NCI-H345 treated with DMSO at 0.1 percent for 48 hours (cell line): ENCODE results near the gene GMPS.
A peak's percentile ranks its signal among the peaks of the same experiment; 100 is the strongest.
"Not testable (repeated sequence)": the region's sequence is repeated elsewhere in the genome, so short reads cannot be mapped to it uniquely, and the experiment has no call there.

ENCODE experiments used
- DNase-seq: peaks from one replicate; lab custom pipeline; 2025; ENCODE audit not compliant: unreplicated experiment; lab: John Stamatoyannopoulos, UW

GMPS gene

GRCh38 chr3:155870133-155870944, at the start of gene GMPS:
TSS of gene GMPS (plus strand) at chr3:155870650. CDS start at chr3:155870871, 221 bp downstream.
- DNase-seq, result peak; percentile 79

GRCh38 chr3:155828490-155829098, 41.9 kb upstream of the GMPS start:
- DNase-seq, result not testable (repeated sequence)

DNA sequence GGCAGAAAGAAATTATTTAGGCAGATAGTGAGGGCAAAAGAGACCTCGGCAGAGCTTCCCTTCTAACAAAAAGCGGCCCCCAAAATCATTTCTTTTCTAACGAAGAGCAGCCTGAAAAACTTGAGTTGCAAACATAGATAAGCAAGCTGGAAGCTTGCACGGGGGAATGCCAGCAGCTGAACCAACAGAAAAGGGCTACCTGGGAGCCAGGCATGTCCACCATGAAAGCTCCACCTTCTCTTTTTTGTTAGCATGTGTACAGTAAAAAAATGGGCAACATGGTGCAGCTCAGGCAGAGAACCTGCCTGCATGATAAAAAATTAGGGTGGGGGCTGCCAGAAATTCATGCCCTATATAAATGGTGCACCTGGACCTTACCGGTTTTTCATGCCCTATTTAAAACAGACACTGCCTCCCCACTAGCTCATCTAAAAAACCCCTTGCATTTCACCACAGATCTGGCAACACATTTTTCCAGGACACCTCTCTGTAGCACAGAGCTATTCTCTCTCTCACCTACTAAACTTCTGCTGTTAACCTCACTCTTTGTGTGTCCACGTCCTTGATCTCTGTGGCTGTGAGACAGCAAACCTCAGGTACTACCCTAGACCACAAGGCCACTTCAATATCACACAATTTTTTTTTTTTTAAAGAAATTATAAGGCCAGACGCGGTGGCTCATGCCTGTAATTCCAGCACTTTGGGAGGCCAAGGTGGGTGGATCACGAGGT, 34.9 kb upstream of the GMPS start:
- no peak for DNase-seq

DNA sequence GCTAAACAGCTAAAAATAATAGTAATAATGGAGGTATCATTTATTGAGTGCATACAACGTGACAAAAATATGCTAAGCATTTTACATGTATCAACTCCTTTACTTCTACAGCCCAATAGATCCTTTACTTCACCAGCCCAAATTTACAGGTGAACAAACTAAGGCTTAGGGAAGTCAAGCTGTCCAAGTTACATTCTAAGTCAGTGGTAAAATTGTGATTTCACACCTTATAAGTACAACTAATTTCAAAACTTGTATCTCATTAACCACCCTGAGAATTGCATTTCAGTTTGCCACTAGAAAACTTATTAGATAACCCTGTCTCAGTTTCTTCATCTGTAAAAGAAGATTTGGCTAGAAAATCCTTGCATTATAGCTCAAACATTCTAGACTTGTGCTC, 26.9 kb upstream of the GMPS start:
- DNase-seq, result no peak

GRCh38 chr3:155846119-155846518, 24.3 kb upstream of the GMPS start:
- DNase-seq, result no peak

DNA sequence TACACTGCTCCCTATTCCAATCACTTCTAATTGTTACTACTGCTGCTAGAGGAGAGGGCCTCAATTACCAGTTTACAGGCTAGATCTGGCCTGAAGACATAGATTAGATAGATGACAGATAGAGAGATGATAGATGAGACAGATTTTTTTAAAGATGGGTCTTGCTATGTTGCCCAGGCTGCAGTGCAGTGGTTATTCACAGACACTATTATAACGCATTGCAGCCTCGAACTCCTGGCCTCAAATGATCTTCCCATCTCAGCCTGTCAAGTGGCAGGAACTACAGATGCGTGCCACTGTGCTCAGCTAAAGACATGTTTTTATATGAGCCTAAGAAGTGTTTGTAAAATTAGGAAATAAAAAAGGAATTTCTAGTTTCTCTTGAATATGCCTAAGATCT, 22.5 kb upstream of the GMPS start:
- no peak for DNase-seq

- DNase-seq, result not testable (repeated sequence)
Observed at GRCh38 chr3:155849404-155849803, 21.0 kb upstream of the GMPS start.

- no peak for DNase-seq
Observed at GRCh38 chr3:155852341-155852740, 18.1 kb upstream of the GMPS start.

DNA sequence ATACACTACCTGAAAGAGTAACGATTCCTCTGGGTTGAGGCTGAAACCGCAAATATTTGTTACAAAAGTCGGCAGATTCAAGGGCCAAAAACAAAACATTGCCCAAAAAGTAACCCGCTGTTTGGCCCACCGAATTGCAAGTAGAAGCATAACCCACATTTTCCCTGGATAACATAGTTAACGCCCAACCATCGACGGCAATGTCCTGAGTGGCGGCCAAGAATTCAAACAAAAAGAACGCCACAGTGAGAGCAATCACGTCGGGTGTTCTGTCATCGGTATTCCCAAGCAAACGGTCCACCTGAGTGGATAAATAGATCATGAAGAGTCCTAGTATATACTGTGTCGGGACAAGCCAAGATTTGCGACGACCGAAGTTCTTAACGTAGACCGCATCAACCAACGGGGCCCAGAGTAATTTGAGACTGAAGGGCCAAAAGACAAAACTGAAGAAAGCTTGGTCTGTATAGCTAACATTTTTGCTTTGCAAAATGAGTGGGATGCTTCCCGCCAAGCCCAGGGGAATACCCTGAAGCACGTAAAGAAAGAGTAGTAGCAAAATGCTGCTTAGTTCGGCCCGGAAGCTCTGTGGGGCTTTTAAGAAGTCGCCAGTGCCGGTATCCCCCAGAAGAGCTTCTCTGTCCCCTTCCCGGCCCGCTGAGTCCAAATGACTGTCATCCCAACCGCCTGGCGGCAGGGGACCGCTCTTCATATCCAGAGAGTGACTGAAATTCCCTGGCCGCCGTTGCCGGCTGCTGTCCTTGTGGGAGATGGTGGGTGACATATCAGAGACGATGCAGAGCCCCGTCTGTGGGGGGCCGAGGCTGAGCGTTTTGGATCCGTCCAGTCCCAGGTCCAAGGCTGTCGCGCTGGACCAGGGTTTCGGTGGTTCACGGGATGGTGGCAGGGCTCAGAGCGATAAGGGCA, 17.0 kb upstream of the GMPS start:
- DNase-seq, result no peak

GRCh38 chr3:155854141-155854940, 16.1 kb upstream of the GMPS start, which contains the start of gene SLC33A1:
TSS of gene SLC33A1 (minus strand) at chr3:155854427. CDS start at chr3:155853997, 430 bp downstream.
- peak; percentile 89 for DNase-seq

DNA sequence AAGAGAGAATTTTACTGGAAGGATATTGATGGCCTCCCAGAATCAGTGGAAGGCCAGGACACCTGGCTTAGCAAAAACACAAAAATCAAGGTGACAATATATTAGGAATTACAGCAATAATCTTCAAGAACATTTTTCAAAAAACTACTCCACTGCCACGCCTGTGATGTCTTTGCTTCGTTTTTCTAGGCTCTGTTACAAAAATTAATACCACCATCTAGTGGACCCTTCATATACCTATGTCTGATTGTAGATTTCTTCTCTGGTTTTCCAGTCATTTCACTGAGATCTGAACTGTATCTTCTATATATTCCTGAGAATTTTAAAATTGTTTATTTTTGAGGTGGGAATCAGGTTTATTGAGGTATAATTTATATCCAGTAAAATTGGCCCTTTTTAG, 10.6 kb upstream of the GMPS start:
- DNase-seq, result no peak

- DNase-seq, result not testable (repeated sequence)
Observed at GRCh38 chr3:155860424-155860823, 10.0 kb upstream of the GMPS start.

- DNase-seq, result no peak
Observed at GRCh38 chr3:155861476-155862183, 8.8 kb upstream of the GMPS start.

DNA sequence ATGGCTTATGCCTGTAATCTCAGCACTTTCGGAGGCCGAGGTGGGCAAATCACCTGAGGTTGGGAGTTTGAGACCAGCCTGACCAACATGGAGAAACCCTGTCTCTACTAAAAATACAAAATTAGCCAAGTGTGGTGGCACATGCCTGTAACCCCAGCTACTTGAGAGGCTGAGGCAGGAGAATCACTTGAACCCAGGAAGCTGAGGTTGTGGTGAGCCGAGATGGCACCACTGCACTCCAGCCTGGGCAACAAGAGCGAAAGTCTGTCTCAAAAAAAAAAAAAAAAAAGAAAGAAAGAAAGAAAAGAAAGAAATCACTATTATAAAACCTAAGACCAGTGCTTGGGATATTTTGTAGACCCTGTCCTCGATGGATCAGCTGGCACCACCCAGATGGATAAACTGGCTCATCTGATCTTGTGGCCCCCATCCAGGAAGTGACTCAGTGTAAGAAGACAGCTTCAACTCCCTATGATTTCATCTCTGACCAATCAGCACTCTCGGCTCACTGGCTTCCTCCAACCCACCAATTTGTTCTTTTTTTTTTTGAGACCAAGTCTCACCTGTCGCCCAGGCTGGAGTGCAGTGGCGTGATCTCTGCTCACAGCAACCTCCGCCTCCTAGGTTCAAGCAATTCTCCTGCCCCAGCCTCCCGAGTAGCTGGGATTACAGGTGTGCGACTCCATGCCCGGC, 8.0 kb upstream of the GMPS start:
- DNase-seq, result not testable (repeated sequence)

GRCh38 chr3:155863072-155863784, 7.2 kb upstream of the GMPS start:
- no peak for DNase-seq

GRCh38 chr3:155869691-155870090, 759 bp upstream of the GMPS start:
- no peak for DNase-seq

DNA sequence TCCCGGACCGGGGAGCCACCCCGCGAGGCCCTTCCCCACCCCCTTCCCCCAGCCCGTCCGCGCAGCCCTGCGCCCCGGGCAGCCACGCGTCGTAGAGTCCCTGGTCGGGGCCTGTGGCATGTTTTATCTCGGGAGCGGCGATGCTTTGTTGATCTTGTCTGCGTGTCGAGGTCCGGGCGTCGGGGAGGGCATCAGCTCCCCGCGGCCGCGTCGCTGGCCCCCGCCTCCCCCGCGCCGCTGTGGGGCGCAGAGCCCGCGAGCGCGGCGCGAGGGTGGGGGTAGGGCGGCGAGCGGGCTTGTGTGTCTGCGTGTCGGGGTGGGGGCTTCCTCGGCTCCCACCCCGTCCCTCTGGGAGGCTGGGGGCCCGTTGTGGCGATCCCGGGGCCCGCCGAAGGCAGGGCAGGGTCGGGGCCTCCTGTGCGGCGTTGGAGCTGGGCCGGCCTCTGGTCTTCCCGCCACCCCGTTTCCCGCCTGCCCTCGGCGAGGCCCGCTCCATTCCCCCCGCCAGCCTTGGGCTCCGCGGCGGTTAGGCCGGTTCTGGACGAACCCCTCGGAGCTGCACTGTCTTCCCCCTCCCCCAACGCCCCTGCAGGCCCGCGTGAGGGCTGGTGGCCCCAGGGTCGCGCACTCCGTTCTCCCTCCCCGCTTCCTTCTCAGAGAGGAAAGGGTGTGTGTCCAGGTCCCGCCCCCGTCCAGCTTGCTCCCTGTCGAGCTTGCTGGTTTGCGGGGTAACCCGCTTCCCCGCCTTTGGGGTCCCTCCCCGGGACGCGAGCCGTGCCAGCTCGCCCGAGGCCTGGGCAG, 695 bp downstream of the GMPS start:
- no peak for DNase-seq
